ENCODE results near the gene ITCH. TPM values are rescaled to one million over a fixed set of nuclear protein-coding genes. Genes with fewer than 3 reads are reported as not detected.
"Not testable (repeated sequence)": the region's sequence is repeated elsewhere in the genome, so short reads cannot be mapped to it uniquely, and the experiment has no call there.

Gene ITCH
- polyA plus RNA-seq, 1 donor from 2014 or later = 39.5 TPM

GRCh38 chr20:34421766-34422466, 58.8 kb downstream of the ITCH start:
- Histone ChIP-seq H3K27ac (ENCODE audit: low read length) (no peak overlapping the region), H3K9me3 (ENCODE audit: low read length) (no peaks in the 10 kb centered on the region), H3K4me3 (ENCODE audit: low read length) (no peak overlapping the region), H3K79me2 (replicated peaks; ENCODE audit: insufficient read depth, low read length) (no peaks in the 10 kb centered on the region), H3K36me3 (ENCODE audit: insufficient read depth, low read length) (peaks cover 6% of the 10 kb centered on the region), H4K20me1 (ENCODE audit: insufficient read depth) (no peaks in the 10 kb centered on the region), H2AFZ (ENCODE audit: low read depth, low read length) (no peak overlapping the region), H3F3A (ENCODE audit: insufficient read depth, low read length, poor library complexity, severe bottlenecking) (no peaks in the 10 kb centered on the region), H3K4me2 (ENCODE audit: low read length) (no peak overlapping the region), H3K9ac (ENCODE audit: low read length) (no peak overlapping the region), H3K9me2 (ENCODE audit: insufficient read depth, low read length) (no peaks in the 10 kb centered on the region), H3K27me3 (ENCODE audit: insufficient read depth, low read depth, low read length) (no peaks in the 10 kb centered on the region)
- TF ChIP-seq POLR2AphosphoS5 (IDR thresholded peaks at IDR 0.05) (no peak), SMC3 (conservative IDR thresholded peaks at IDR 0.05; ENCODE audit: poor library complexity) (no peak), TAF1 (IDR thresholded peaks at IDR 0.05; ENCODE audit: low read depth) (no peak), RAD21 (conservative IDR thresholded peaks at IDR 0.05) (no peak), CTCF (IDR thresholded peaks at IDR 0.05; ENCODE audit: poor library complexity, severe bottlenecking) (no peak), EZH2 (IDR thresholded peaks at IDR 0.05; ENCODE audit: borderline replicate concordance, insufficient read depth, low read length, poor library complexity, severe bottlenecking) (no peak), EP300 (conservative IDR thresholded peaks at IDR 0.05; ENCODE audit: poor library complexity, severe bottlenecking) (no peak), REST (IDR thresholded peaks at IDR 0.05; ENCODE audit: borderline replicate concordance) (no peak), MXI1 (conservative IDR thresholded peaks at IDR 0.05; ENCODE audit: poor library complexity, severe bottlenecking) (no peak)

GRCh38 chr20:34425032-34425690, 62.1 kb downstream of the ITCH start:
- H3K9ac ChIP-seq (ENCODE audit: low read length); H3K9me3 ChIP-seq (ENCODE audit: low read length): not testable (repeated sequence)

More at GRCh38 chr20:34425032-34425690, 62.1 kb downstream of the ITCH start:
- not testable (repeated sequence) for H2AFZ ChIP-seq (ENCODE audit: low read depth, low read length); H3K36me3 ChIP-seq (ENCODE audit: insufficient read depth, low read length); H3K4me3 ChIP-seq (ENCODE audit: low read length); H4K20me1 ChIP-seq (ENCODE audit: insufficient read depth); H3F3A ChIP-seq (ENCODE audit: insufficient read depth, low read length, poor library complexity, severe bottlenecking); H3K27me3 ChIP-seq (ENCODE audit: insufficient read depth, low read depth, low read length); H3K4me2 ChIP-seq (ENCODE audit: low read length); H3K9me2 ChIP-seq (ENCODE audit: insufficient read depth, low read length); H3K79me2 ChIP-seq (replicated peaks; ENCODE audit: insufficient read depth, low read length); H3K27ac ChIP-seq (ENCODE audit: low read length)

Data from neural cell (in vitro differentiated cells).